HepG2 (cell line): ENCODE measurements around the gene TSPAN17. TPM values are rescaled to one million over a fixed set of nuclear protein-coding genes. Genes with fewer than 3 reads are reported as not detected.

Experiments
- ETV6 ChIP-seq: sonication (generic); formaldehyde crosslinking; conservative IDR thresholded peaks from 2 replicates; pipeline ENCODE4 v1.4.0; 2020; ENCODE audit warnings: missing genetic modification reagents
- FUBP1 ChIP-seq: sonication (generic); formaldehyde crosslinking; IDR thresholded peaks from 2 replicates; pipeline ENCODE4 v1.5.1; 2020; ENCODE audit warnings: missing genetic modification reagents, mild to moderate bottlenecking, borderline replicate concordance
- GLI4 ChIP-seq: sonication (generic); formaldehyde crosslinking; IDR thresholded peaks from 2 replicates; pipeline ENCODE4 v1.5.1; 2020; ENCODE audit warnings: missing genetic modification reagents, mild to moderate bottlenecking, moderate library complexity, borderline replicate concordance
- PCBP2 ChIP-seq: fragments of 200-400 bp; formaldehyde crosslinking; optimal IDR thresholded peaks from 2 replicates; pipeline ENCODE3; 2018; ENCODE audit warnings: low read length, low read depth; ENCODE audit not compliant: poor library complexity, severe bottlenecking
- PHF21A ChIP-seq: sonication (generic); formaldehyde crosslinking; IDR thresholded peaks from 2 replicates; pipeline ENCODE4 v1.5.0; 2020; ENCODE audit warnings: mild to moderate bottlenecking, missing genetic modification reagents
- PHF5A ChIP-seq: IDR thresholded peaks from one replicate; pipeline ENCODE4 v1.6.1; 2018; ENCODE audit warnings: low read depth, missing genetic modification reagents; ENCODE audit not compliant: unreplicated experiment
- POLR2AphosphoS5 ChIP-seq: IDR thresholded peaks from 2 replicates; pipeline ENCODE4 v1.6.1; 2012; ENCODE audit warnings: low read depth, low read length
- SNAI1 ChIP-seq: sonication (generic); formaldehyde crosslinking; IDR thresholded peaks from 2 replicates; pipeline ENCODE4 v1.5.0; 2020; ENCODE audit warnings: mild to moderate bottlenecking, missing genetic modification reagents, borderline replicate concordance
- TFAP4 ChIP-seq: sonication (generic); IDR thresholded peaks from 2 replicates; pipeline ENCODE4 v1.6.1; 2016; ENCODE audit warnings: low read depth, borderline replicate concordance
- ZFP36L1 ChIP-seq: sonication (generic); formaldehyde crosslinking; IDR thresholded peaks from 2 replicates; pipeline ENCODE4 v1.8.0; 2022; ENCODE audit warnings: mild to moderate bottlenecking, missing genetic modification reagents, moderate library complexity
- ZNF350 ChIP-seq: sonication (generic); formaldehyde crosslinking; IDR thresholded peaks from 2 replicates; pipeline ENCODE4 v1.4.0; 2020; ENCODE audit warnings: mild to moderate bottlenecking, low read depth, missing genetic modification reagents, borderline replicate concordance
- ZNF512 ChIP-seq: sonication (generic); formaldehyde crosslinking; IDR thresholded peaks from 2 replicates; pipeline ENCODE4 v1.4.0; 2020; ENCODE audit warnings: mild to moderate bottlenecking, missing genetic modification reagents
- ZNF597 ChIP-seq: sonication (generic); formaldehyde crosslinking; IDR thresholded peaks from 2 replicates; pipeline ENCODE4 v1.5.0; 2020; ENCODE audit warnings: missing genetic modification reagents
- ZNF768 ChIP-seq: sonication (generic); formaldehyde crosslinking; IDR thresholded peaks from 2 replicates; pipeline ENCODE4 v1.4.0; 2020; ENCODE audit warnings: missing genetic modification reagents
- ZNF775 ChIP-seq: sonication (generic); formaldehyde crosslinking; IDR thresholded peaks from 2 replicates; pipeline ENCODE4 v1.4.0; 2020; ENCODE audit warnings: missing genetic modification reagents, mild to moderate bottlenecking, moderate library complexity, borderline replicate concordance
- polyA plus RNA-seq, 8 experiments: library from polyadenylated mRNA; depleted of rRNA in 3 of 8; stranded (reverse) in 7 of 8; unstranded in 1 of 8; fragments of >200 nt; fragmentation: Illumina TruSeq in 4 of 8; extraction: Trizol in 4 of 8; gene quantifications; 2 replicates each; pipeline versions ENCODE4 v1.2.1 to v1.2.3, GENCODE V29; 2011 to 2016; ENCODE audit warnings: low read depth in 4 of 8, missing spikeins in 1 of 8, mixed read lengths in 1 of 8; ENCODE audit not compliant: insufficient read depth in 1 of 8
- total RNA-seq, 5 experiments: library from RNA; depleted of rRNA; stranded (reverse); fragments of >200 nt; fragmentation: Illumina TruSeq; extraction: Trizol; gene quantifications; 2 replicates each; pipeline ENCODE4 v1.2.3, GENCODE V29; 2016; ENCODE audit warnings: low read depth in 1 of 5
- TF ChIP-seq, protein P1 (sequence below): sonication (generic); formaldehyde crosslinking; IDR thresholded peaks from 2 replicates; pipeline ENCODE4 v1.5.0; 2020; ENCODE audit warnings: mild to moderate bottlenecking, missing genetic modification reagents, borderline replicate concordance
- TF ChIP-seq, protein P2 (sequence below): sonication (generic); formaldehyde crosslinking; IDR thresholded peaks from 2 replicates; pipeline ENCODE4 v1.4.0; 2020; ENCODE audit warnings: missing genetic modification reagents
- TF ChIP-seq, protein P3 (sequence below): sonication (generic); formaldehyde crosslinking; IDR thresholded peaks from 2 replicates; pipeline ENCODE4 v1.8.0; 2022; ENCODE audit warnings: mild to moderate bottlenecking, missing genetic modification reagents, moderate library complexity

TSPAN17 gene
- total and polyA plus RNA-seq, 2 of the 13 experiments (the other 11 are each of a cell fraction or from before 2014, with no cell fraction given), result 11.5 to 15.0 TPM

GRCh38 chr5:176611435-176611834 lies 35.8 kb upstream of the TSPAN17 start (continued):
- TF ChIP-seq ZNF512, result no peak
- TF ChIP-seq ZNF597 (CRISPR knock-in tag), result no peak
- TF ChIP-seq ETV6, result 0 out of 2 replicates have a peak, but pooled peaks have one; percentile 47
- no peak for TF ChIP-seq TFAP4
- TF ChIP-seq ZNF768 (CRISPR knock-in tag), result no peak
- TF ChIP-seq FUBP1 (CRISPR knock-in tag), result no peak
- TF ChIP-seq, protein P1, sequence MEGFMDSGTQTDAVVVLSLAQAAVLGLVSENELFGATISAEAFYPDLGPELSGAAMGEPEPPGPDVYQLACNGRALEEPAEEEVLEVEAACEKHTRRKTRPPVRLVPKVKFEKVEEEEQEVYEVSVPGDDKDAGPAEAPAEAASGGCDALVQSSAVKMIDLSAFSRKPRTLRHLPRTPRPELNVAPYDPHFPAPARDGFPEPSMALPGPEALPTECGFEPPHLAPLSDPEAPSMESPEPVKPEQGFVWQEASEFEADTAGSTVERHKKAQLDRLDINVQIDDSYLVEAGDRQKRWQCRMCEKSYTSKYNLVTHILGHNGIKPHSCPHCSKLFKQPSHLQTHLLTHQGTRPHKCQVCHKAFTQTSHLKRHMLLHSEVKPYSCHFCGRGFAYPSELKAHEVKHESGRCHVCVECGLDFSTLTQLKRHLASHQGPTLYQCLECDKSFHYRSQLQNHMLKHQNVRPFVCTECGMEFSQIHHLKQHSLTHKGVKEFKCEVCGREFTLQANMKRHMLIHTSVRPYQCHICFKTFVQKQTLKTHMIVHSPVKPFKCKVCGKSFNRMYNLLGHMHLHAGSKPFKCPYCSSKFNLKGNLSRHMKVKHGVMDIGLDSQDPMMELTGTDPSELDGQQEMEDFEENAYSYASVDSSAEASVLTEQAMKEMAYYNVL (CRISPR knock-in tag), result no peak
- no peak for TF ChIP-seq PCBP2
- 0 out of 2 replicates have a peak, but pooled peaks have one; percentile 44 for TF ChIP-seq ZFP36L1 (CRISPR knock-in tag)
- TF ChIP-seq, protein P2, sequence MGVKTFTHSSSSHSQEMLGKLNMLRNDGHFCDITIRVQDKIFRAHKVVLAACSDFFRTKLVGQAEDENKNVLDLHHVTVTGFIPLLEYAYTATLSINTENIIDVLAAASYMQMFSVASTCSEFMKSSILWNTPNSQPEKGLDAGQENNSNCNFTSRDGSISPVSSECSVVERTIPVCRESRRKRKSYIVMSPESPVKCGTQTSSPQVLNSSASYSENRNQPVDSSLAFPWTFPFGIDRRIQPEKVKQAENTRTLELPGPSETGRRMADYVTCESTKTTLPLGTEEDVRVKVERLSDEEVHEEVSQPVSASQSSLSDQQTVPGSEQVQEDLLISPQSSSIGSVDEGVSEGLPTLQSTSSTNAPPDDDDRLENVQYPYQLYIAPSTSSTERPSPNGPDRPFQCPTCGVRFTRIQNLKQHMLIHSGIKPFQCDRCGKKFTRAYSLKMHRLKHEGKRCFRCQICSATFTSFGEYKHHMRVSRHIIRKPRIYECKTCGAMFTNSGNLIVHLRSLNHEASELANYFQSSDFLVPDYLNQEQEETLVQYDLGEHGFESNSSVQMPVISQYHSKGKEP, result peak; percentile 93; the same call in 1 of the 2 replicates
- TF ChIP-seq, protein P3, sequence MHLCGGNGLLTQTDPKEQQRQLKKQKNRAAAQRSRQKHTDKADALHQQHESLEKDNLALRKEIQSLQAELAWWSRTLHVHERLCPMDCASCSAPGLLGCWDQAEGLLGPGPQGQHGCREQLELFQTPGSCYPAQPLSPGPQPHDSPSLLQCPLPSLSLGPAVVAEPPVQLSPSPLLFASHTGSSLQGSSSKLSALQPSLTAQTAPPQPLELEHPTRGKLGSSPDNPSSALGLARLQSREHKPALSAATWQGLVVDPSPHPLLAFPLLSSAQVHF (CRISPR knock-in tag), result no peak
- TF ChIP-seq ZNF775, result no peak
- no peak for TF ChIP-seq SNAI1 (CRISPR knock-in tag)
- TF ChIP-seq POLR2AphosphoS5, result no peak
- no peak for TF ChIP-seq GLI4 (CRISPR knock-in tag)
- no peak for TF ChIP-seq ZNF350 (CRISPR knock-in tag)
- TF ChIP-seq PHF21A (CRISPR knock-in tag), result no peak
- TF ChIP-seq PHF5A (CRISPR knock-in tag), result no peak
